Kidney epithelial cell (primary cell): ENCODE measurements around the gene GRB10. TPM values are rescaled to one million over a fixed set of nuclear protein-coding genes. Genes with fewer than 3 reads are reported as not detected.

Experiments
- DNase-seq: peaks from one replicate; pipeline ENCODE4 v3.0.0-alpha.2; 2010; ENCODE audit warnings: low read depth
- H3K27me3 ChIP-seq: 2 replicates; pipeline ENCODE4 v1.6.0; 2011; ENCODE audit warnings: low read length; ENCODE audit not compliant: control insufficient read depth, insufficient read depth
- H3K36me3 ChIP-seq: 2 replicates; pipeline ENCODE4 v1.5.1; 2011; ENCODE audit warnings: low read length; ENCODE audit not compliant: control insufficient read depth, insufficient read depth
- H3K4me3 ChIP-seq: 2 replicates; pipeline ENCODE4 v1.5.1; 2011; ENCODE audit warnings: low read depth, mild to moderate bottlenecking, control low read depth, low read length
- CTCF ChIP-seq: IDR thresholded peaks from 2 replicates; pipeline ENCODE4 v1.5.1; 2011; ENCODE audit warnings: mild to moderate bottlenecking, moderate library complexity, low read length, control low read depth, inconsistent platforms; ENCODE audit not compliant: insufficient read depth, poor library complexity, severe bottlenecking
- total RNA-seq: library from RNA; depleted of rRNA; stranded (reverse); fragments of >200 nt; gene quantifications from 2 replicates; pipeline ENCODE4 v1.2.3, GENCODE V29; 2015

The GRB10 gene
- total RNA-seq, 1 donor from 2014 or later: 86.3 TPM

- Histone ChIP-seq H3K27me3 (no peaks in the 10 kb centered on the region), H3K4me3 (no peak overlapping the region), H3K36me3 (no peaks in the 10 kb centered on the region)
- no peak for DNase-seq
- TF ChIP-seq CTCF: no peak
These were observed 23.4 kb upstream of the GRB10 start for GRCh38 chr7:50806143-50806542.

- Histone ChIP-seq H3K27me3 (no peaks in the 10 kb centered on the region), H3K4me3 (no peak overlapping the region), H3K36me3 (no peaks in the 10 kb centered on the region)
- DNase-seq: no peak
- no peak for TF ChIP-seq CTCF
These were observed 22.9 kb upstream of the GRB10 start for GRCh38 chr7:50805447-50806125.

- H3K27me3 ChIP-seq: no peaks in the 10 kb centered on the region
- DNase-seq: no peak
- no peak overlapping the region for H3K4me3 ChIP-seq
- H3K36me3 ChIP-seq: no peaks in the 10 kb centered on the region
- no peak for TF ChIP-seq CTCF
These were observed 21.0 kb upstream of the GRB10 start for GRCh38 chr7:50803359-50804337.

GRCh38 chr7:50801907-50802306 is 19.2 kb upstream of the GRB10 start:
- Histone ChIP-seq H3K27me3 (no peaks in the 10 kb centered on the region), H3K36me3 (no peaks in the 10 kb centered on the region), H3K4me3 (no peak overlapping the region)
- TF ChIP-seq CTCF: no peak
- no peak for DNase-seq

- no peak overlapping the region for H3K4me3 ChIP-seq
- no peak for TF ChIP-seq CTCF
- no peaks in the 10 kb centered on the region for H3K27me3 ChIP-seq
- no peaks in the 10 kb centered on the region for H3K36me3 ChIP-seq
- DNase-seq: no peak
These were observed 17.2 kb upstream of the GRB10 start for GRCh38 chr7:50799873-50800272.
